ENCODE measurements around the gene S100A9.
"Not testable (repeated sequence)": the region's sequence is repeated elsewhere in the genome, so short reads cannot be mapped to it uniquely, and the experiment has no call there.

The S100A9 gene

DNA sequence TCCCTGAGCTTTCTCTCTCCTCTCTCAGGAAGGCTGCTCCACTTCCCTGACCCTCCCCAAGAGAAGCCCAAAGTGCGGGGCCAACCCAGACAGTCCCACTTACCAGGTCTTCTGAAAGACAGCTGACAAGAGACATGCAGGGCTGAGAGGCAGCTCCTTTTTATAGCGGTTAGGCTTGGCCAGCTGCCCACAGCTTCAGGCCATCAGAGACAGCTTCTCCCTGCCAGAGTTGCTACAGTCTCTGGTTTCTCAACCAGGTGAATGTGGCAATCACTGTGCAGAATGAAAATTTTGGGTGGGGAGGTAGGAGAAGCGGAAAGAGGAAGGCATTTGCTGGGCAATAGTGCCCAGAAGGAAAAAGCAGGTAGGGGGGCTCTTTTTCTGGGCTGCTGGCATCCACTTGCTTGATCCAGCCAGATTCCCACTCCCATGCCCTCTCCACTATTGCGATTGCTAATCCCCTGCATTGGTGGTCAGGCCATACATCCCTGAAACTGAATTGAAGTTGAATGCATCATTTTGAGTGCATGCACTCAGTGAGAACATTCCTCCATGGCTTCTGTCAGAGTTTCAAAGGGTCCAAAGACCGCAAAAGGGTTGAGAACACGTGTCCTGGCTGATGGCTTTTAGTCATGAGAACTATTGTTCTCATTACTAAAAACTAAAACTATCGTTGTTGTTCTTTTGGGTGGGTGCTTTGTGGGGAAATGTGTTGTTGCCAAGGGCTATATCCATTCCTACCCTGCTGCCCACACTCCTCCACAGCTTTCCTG is 33.5 kb downstream of the S100A9 start, which contains the start of gene S100A8:
S100A8 (minus strand) TSS at position 136 of the 773 bp plus-strand sequence. CDS start 538 bp downstream, outside the sequence.
- DNase-seq: peak; percentile 7 to 42

DNA sequence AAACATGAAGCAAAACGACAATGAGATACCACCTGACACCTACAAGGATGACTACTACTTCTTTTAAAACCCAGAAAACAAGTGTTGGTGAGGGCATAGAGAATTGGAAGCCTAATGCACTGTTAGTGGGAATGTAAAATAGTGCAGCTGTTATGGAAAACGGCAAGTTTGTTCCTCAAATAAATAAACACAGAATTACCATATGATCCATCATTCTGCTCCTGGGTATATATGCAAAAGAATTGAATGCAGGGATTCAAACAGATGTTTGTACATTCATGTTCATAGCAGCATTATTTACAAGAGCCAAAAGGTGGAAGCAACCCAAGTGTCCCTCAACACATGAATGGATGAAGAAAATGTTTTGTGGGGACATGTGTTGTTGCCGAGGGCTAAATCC is 34.6 kb downstream of the S100A9 start:
- DNase-seq: no peak

DNA sequence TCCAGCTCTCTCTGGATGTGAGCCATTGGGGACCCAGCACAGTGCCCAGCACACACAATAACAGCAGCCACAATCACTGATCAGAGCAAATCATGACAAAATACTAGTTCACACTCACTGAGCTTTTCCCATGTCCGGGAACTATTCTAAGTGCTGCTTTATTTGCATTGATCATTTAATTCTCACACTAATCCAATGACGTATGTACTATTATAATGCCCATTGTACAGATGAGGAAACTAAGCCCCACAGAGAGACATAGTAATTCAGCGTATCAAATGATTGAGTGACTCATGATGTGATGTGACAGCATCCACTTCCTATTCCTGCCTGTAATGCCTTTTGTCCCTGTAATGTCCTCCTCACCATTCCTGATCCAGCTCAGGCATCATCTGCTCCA is 35.2 kb downstream of the S100A9 start:
- no peak for DNase-seq

DNA sequence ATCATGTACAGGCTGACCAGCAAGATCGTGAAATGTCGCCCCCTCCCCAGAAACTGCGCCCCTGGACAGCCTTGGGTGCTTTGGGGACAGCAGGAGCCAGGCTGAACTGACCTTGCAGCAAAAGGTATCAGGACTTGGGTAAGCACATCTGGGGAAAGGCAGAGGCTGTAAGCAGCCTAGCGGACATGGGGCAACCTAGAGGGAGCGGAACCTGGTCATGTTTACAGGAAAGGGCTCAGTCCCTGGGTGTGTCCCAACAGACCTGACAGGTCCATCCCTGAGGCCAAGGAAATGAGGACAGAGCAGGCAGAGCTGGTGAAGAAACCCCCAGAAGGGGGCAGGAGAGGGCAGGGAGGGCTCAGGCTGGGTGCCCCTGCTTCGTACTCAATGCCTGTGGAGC is 36.3 kb downstream of the S100A9 start:
- DNase-seq: no peak

DNA sequence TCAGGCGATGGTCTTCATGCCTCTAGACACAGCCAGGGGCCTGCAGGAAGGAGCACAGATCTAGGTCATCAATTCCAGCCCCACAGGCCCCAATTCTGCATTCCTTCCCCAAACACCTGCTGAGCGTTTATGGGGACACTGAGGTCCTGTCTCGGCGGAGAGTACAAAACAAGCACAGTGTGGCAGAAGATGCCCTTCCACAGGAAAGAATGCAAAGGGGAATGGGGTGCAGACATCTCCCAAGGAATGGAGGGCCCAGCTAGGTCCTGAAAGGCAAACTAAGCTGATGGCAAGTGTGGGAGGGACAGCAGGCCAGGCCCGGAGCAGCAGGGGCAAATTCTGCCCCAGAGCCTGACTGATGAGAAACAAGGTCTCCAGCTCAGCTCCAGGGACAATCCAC is 36.7 kb downstream of the S100A9 start:
- no peak for DNase-seq

DNA sequence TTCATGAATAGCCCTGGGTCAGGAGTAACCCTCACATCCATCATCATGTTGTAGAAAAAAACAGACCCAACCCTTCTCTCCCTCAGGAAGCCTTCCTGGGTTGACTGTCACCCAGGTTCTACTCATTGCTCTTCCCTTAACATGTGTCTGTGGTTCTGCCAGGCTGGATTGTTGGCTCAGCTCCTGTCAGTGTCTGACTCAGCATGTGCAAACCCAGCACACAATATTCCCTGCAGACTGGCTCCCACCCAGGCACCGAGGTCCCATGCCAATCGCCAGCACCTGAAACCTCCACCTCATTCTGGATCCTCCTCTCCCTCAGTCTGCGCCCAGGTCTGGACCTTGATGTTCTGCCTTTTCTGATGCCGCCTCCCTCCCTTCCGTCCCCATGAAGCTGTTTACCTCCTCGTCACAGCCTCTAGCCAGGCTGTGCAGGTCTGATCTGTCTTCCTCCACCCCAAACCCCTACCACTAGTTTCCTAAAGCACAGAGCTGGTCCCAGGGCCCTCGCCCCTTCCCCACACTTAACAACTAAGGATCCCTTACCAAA is 37.6 kb downstream of the S100A9 start:
- DNase-seq: no peak

DNA sequence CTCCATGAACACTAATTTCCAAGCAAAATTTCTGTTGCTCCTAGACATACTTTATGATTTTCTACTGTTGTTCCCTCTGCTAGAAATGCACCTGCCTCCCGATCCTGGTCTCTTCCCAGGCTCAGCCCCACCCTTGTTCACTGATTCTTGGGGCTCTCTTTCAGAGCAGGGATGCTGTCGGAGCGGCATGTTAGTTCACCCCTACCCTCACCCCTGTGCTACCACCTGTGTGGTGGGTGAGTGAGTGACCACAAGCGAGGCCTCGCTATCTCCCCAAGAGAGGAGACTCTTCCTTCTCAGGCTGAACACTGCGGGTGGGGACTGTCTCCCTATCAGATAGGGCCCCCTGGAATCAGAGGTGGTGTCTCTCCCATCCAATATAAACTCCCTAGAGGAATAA is 38.1 kb downstream of the S100A9 start:
- DNase-seq: no peak

DNA sequence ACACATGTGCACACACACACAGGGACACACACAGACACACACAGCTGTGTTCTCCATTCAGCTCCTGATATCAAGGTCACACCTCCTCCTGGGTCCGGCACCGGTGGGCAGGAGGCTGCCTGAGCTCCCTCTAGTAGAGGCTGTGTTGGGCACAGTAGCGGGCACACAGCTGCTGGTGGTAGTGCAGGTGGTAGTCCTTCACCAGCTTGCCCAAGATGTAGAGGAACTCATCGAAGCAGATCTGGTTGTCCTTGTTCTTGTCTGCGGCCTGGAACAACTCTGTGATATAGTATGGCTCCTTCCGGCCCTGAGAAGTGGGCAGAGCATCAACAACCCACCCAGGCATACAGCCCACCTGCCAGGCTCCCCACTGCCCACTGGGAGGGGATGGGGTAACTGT is 38.8 kb downstream of the S100A9 start:
- DNase-seq: no peak

DNA sequence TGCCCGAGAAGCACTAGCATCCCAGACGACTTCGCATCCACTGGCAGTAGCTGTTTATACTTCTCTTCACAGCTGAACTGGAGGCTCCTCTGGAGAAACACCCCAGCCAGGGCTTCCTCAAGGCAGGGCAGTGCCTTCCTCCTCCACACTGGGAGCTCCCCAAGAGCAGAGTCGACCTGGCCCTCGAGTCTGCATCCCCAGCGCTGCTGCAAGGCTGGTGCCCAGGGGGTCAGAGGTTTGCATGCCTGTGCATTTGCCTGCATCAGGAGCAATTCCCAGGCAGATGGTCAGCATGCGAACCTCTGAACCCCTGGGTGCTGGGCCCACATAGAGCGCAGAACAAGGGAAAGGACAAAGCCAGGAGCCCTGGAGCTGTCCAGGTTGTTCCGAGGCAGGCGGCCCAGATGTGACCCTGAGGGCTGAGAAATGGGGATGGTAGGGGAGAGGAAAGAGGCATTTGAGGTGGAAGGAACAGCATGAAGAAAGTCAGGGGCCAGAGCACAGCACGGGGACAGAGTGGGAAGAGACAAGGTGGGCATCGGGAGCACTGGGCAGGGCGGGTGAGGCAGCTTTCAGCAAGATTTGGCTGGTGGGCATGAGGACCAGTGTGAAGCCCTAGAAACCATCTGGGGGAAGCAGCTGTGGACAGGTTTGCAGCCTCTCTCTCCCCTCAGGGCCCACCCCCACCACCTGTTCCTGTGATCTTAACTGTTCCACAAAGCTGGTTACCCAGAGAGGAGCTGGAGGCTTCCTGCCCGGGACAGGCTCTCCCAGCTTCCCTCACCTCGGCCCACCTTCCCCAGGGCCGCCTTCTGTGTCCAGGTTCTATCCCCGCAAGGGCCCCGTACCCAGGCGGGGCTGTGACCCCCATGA is 39.6 kb downstream of the S100A9 start:
- no peak for DNase-seq

DNA sequence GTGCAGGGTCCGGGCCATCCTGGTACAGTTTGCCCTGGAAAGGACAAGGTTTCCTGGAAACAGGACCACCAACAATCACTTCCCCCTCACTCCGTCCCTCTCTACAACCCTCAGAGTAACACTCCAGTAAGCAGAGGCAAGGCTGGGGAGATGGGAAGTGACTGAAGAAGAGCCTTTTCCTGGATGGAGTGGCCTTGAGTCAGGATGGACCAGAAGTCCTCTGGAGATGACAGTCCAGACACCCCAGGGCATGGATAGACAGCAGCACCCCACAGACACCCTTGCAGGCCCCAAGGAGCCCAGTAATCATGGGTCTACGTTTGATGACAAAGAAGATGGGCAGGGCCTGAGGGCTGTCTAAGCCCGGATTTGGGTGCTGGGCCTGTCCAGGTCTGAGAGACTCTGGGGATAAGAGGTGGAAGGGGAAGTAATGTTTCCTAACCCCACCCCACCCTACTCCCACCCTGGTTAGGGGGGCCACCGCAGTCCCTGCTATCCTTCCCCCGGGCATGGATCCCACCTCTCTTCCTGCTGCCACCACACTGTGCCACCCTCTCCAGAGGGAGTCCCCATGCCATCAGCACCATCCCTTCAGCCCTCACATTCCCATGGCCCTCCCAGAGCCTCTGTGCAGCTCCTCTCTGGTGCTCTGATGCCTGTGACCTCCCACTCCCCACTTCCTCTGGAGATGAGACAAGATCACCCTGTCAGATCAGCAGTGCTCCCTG is 40.4 kb downstream of the S100A9 start:
- no peak for DNase-seq

DNA sequence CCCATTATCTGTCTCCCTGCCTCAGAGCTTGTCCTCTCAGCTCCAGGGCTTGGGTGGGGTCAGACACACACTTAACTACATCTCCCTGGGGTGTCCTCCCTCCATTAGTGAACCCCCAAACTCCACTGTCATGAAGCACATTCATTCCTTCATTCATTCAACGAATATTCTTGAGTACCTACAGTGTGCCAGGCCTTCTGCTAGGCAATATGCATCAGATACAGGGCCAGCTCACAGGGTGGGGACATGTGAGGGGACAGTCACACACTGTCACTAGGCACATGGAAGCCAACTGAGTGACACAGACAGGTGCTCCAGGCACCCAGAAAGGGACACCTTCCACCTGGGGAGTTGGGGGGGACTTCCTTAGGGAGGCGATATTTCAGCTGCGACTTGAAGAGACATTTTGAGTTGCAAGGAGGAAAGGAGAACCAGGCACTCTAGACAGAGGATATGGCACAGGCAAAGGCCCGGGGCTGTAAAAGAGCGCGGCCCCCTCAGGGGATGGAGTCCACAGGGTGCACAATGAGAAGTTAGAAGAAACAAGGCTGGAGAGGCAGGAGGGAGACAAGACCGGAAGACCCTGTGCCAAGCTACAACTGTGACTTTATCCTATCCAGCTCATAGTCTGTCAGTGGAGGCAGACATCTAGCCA is 41.9 kb downstream of the S100A9 start:
- no peak for DNase-seq

DNA sequence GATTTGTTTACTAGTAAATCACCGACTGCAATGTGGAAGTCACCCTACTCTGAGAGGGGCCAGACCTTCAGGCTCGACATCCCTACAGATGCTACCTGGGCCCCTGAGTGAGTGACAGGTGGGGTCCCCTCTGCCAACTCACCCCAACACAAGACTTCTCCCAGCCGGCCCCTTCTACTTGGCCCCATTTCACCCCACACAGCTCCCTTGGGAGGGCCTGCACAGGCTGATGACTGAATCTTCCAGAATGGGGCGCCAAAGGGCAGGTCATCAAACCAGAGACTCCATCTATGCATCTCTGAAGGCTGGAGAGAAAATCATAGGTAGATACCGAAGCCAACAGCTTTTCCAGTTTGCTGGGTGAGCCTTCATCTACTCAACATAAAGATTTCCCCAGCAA is 42.6 kb downstream of the S100A9 start:
- no peak for DNase-seq

DNA sequence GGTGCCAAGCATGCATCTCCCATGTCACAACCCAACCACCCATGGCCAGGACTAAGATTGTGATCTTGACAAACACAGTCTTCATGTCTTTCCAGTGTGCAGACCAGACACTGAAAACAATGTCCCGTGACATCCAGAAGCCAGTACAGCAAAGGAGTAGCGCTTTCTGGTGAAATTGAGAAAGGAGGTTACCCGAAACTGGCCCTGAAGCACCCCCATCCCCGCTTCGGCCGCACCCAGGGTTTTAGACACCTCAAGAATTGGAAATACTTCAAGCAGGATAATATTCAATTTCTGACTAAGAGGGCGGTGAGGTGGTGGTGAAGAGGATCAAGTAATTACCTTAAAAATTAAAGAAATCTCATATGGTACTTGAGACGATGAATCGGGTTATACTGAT is 43.8 kb downstream of the S100A9 start:
- DNase-seq: no peak

DNA sequence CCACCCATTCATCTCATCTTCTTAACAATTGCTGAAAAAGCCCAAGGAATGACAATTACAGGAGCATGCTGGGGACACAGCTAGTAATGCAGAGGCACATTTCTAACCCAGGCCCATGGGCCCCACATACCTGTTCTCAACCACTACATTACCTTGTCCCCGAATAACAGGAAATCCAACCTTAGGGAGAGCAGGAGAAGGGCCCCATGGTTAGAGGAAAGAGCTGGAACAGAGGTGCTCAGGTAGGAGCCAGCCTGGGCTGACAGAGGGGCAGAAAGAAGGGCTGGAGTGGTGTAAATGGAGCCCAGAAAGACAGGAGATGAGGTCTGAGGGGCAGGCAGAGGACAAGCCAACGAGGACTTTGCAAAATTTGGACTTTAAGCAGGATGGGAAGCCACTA is 44.6 kb downstream of the S100A9 start:
- DNase-seq: no peak

DNA sequence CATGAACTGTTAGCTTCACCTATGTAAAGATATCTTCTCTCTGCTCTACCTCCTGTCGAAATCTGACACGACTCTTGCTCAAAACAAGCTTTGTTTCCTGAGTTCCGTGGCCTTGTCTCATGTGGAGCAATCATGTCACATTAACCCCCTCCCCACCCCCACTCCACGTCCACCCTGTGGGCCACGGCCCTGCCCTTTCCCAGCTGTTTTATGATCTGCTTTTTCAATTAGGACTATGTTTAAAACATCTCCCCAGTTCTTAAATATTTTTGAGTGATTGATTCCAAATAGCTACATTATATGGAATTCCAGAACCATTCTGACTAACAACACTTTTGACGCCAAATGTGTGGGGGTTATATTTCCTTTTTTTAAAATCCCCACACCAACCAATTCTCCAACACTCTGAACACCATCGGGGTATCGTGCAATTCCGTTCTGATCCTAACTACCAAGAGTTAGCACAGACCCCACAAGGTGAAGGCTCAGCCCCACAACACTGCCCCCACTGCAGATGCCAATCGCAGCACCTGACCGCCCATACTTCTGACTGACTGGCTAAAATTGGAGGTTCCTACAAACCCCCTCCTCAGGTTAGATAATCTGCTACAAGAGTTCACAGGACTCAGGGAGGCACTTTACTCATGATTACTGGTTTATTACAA is 45.9 kb downstream of the S100A9 start:
- DNase-seq: no peak

DNA sequence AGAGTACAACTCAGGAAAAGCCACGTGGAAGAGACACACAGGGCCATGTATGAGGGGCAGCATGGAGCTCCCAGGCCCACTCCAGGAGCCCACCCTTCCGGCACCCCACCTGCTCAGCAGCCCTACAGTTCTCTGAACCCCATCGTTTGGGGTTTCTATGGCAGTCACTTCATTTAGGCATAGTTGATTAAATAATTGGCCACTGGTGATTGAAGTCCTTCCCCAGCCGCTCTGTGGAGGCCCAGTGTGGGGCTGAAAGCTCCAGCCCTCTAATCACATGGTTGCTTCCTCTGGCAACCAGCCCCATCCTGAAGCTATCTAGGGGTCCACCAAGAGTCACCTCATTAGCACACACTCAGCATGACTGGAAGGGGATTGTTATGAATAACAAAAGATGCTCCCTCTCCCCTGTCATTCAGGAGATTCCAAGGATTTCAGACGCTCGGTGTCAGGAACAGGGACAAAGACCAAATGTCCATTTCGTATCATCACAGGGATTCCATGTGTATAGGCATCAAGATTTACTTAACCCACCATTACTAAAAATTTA is 46.5 kb downstream of the S100A9 start:
- no peak for DNase-seq

DNA sequence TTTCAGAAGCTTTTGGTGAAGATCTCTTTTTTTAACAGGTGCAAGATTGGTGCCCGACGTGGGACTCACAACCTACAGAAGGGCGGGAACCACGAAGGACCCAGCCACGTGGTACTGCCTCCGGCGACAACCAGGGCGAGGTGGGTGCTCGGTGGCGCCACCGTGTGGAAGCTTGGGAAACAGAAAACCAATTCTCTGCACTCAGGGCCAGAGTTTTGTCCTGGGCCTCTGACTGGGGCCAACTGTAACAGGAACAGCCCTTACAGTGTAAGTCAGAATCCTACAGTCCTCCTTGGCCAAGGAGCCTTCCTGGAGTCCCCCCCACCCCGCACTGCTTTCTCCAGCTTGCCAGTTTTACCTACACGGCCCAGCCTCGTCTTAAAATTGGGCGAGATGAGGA is 47.1 kb downstream of the S100A9 start:
- DNase-seq: peak; percentile 62 to 63

DNA sequence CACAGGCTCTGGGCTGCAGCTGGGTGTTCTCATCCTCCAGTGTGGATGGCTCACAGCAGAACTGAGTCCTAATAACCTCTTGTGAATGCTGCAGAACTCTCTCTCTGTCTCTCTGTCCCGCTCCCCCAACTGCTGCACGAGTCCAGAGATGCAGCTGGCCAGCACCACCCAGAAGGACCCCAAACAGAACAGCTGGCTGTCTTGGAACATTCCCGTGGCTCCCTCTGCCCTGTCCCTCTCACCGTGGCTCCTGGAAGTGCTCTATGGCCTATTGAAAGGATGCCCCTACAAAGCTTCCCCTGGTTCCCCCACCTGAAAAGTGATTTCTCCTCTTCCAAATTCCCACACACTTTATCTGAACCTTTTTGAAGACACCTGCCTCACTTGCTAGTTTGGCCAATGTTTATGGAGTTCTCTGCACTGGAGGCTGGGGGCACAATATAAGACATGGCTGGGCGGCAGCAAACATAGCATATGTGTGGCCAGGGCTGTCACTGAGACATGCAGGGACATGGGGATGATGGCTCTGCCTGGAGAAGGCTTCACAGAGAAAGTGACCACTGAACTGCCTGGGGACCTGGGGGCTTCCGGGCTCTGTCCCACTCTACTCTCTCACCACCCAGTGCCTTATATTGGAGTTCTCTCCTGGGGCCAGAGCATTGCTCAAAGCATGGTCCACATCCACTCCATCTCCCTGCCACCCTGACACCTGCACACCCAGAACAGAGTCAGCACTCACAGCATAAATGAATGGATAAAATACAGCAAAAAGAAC is 48.4 kb downstream of the S100A9 start:
- DNase-seq: not testable (repeated sequence)

DNA sequence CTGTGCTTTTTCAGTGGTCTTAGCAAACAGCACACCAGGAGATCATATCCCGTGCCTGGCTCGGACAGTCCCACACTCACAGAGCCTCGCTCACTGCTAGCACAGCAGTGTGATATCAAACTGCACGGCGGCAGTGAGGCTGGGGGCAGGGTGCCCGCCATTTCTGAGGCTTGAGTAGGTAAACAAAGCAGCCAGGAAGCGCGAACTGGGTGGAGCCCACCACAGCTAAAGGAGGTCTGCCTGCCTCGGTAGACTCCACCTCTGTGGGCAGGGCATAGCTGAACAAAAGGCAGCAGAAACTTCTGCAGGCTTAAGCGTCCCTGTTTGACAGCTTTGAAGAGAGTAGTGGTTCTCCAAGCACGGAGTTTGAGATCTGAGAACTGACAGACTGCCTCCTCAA is 49.6 kb downstream of the S100A9 start:
- DNase-seq: peak in 1 of 2 donors; percentile 19

All from CD4-positive, alpha-beta T cell treated with Interferon alpha-2 for 1 hour (primary cell).